ENCODE measurements around the gene LARP4B.

LARP4B gene

DNA sequence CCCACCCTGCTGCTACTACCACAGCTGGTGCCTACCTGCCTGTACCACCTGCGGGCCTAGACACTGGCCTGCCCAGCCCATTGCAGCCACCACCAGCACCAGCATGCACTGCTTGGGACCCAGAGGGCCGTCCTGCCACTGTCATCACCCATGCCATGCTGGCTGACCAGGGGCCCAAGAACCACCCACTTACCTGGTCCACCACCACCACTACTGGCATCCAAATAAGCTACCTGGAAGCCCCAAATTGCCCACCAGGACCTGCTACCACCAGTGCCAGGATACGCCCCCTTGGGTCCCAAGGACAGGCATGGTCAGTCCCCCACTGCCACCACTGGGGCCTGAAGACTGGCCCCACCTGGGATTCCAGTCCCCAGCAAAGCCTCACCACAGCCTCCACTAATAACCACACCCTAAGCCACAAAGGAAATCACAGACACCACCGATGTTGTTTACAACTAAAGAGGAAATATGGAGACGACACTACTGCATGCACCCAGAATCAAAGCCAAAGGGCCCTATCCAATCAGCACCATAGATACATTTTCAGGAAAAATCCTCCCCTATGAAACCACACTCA is 171.5 kb downstream of the LARP4B start:
- in situ Hi-C loops (cut with MboI; ENCODE audit: low pct_unique_long_range_greater_than_20kb, low sequenced_read_pairs, unreplicated experiment), result no loop called here
- TF ChIP-seq, protein P1, sequence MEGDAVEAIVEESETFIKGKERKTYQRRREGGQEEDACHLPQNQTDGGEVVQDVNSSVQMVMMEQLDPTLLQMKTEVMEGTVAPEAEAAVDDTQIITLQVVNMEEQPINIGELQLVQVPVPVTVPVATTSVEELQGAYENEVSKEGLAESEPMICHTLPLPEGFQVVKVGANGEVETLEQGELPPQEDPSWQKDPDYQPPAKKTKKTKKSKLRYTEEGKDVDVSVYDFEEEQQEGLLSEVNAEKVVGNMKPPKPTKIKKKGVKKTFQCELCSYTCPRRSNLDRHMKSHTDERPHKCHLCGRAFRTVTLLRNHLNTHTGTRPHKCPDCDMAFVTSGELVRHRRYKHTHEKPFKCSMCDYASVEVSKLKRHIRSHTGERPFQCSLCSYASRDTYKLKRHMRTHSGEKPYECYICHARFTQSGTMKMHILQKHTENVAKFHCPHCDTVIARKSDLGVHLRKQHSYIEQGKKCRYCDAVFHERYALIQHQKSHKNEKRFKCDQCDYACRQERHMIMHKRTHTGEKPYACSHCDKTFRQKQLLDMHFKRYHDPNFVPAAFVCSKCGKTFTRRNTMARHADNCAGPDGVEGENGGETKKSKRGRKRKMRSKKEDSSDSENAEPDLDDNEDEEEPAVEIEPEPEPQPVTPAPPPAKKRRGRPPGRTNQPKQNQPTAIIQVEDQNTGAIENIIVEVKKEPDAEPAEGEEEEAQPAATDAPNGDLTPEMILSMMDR (IDR thresholded peaks at IDR 0.05; ENCODE audit: extremely low read depth, insufficient read depth, missing control alignments), result no peak
- no peak for DNase-seq (ENCODE audit: low spot score)
